Transverse colon (tissue), 4 donors: Measurements from ENCODE around the gene ZNF362.

ENCODE experiments used
- POLR2A ChIP-seq: fragments of 450-650 bp; IDR thresholded peaks from one replicate; pipeline ENCODE4 v1.6.1; 2016; ENCODE audit warnings: antibody characterized with exemption, mild to moderate bottlenecking, moderate library complexity
- POLR2AphosphoS5 ChIP-seq, 3 donors: sonication (generic); formaldehyde crosslinking; IDR thresholded peaks; one replicate each; pipeline ENCODE4 v1.6.1; 2016; ENCODE audit warnings: antibody characterized with exemption in 3 of 3
- TF ChIP-seq, protein P1 (sequence below), 5 experiments: fragments of 200-600 bp in 3 of 5; fragments of 450-650 bp in 2 of 5; sonication (generic) in 3 of 5; IDR thresholded peaks; 1 replicate in 2 of 5; 2 replicates in 3 of 5; pipeline ENCODE4 v1.5.1; 2016 to 2017; ENCODE audit warnings: antibody characterized with exemption in 5 of 5, inconsistent platforms in 3 of 5, mild to moderate bottlenecking in 2 of 5, moderate library complexity in 1 of 5

DNA sequence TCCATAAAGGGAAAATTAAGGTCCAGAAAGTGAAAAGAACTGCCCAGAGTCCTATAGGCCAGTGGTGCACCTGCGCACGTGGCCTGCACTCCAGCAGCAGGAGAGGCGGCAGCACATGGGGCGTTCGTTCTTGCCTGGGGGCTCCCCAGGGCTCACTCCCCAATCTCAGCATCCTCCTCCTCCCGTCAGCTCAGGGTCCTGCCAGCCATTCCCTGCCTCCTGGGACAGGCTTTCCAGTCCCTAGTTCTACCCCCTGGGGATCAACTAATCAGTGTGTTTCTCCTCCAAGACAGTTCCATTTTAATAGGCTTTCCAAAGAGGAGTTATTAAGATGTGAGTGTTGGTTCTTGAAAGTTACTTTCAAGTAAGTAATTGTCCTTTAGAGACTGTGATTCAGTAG is 65.8 kb downstream of the ZNF362 start:
- TF ChIP-seq POLR2AphosphoS5 (IDR thresholded peaks at IDR 0.05), result no peak
- TF ChIP-seq, protein P1, sequence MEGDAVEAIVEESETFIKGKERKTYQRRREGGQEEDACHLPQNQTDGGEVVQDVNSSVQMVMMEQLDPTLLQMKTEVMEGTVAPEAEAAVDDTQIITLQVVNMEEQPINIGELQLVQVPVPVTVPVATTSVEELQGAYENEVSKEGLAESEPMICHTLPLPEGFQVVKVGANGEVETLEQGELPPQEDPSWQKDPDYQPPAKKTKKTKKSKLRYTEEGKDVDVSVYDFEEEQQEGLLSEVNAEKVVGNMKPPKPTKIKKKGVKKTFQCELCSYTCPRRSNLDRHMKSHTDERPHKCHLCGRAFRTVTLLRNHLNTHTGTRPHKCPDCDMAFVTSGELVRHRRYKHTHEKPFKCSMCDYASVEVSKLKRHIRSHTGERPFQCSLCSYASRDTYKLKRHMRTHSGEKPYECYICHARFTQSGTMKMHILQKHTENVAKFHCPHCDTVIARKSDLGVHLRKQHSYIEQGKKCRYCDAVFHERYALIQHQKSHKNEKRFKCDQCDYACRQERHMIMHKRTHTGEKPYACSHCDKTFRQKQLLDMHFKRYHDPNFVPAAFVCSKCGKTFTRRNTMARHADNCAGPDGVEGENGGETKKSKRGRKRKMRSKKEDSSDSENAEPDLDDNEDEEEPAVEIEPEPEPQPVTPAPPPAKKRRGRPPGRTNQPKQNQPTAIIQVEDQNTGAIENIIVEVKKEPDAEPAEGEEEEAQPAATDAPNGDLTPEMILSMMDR (IDR thresholded peaks at IDR 0.05), result no peak
- TF ChIP-seq POLR2A, result no peak
